ENCODE measurements around the gene EEPD1. TPM values are rescaled to one million over a fixed set of nuclear protein-coding genes. Genes with fewer than 3 reads are reported as not detected.
A peak's percentile ranks its signal among the peaks of the same experiment; 100 is the strongest.
"Not testable (repeated sequence)": the region's sequence is repeated elsewhere in the genome, so short reads cannot be mapped to it uniquely, and the experiment has no call there.

EEPD1 gene
- total RNA-seq, result 10 to 100 TPM; 19.0 to 34.2 (median 20.8) TPM

- intact Hi-C loops (cut with DNase I; ENCODE audit: low total_unique reads), result no loop called here
- 0 to 1% methylated on average over 38 to 79 of the region's 88 CpGs for WGBS, 2 donors
- peak within 1 kb of the TSS; percentile 82 for H3K4me3 ChIP-seq (ENCODE audit: low read depth, poor library complexity, severe bottlenecking)
- DNase-seq (ENCODE audit: low spot score in 2 of 2), result peak; percentile 100
- TF ChIP-seq POLR2A (IDR thresholded peaks at IDR 0.05), result no peak
- no peak for TF ChIP-seq CTCF (IDR thresholded peaks at IDR 0.05)
Observed at GRCh38 chr7:36152756-36153570, at the start of gene EEPD1. Gene EEPD1, plus strand, starts transcription at chr7:36153254. Its CDS starts 1,071 bp downstream, at chr7:36154325.

- intact Hi-C loops (cut with DNase I; ENCODE audit: low total_unique reads), result no loop called here
- DNase-seq (ENCODE audit: low spot score in 2 of 2), result no peak
- H3K4me3 ChIP-seq (ENCODE audit: low read depth, poor library complexity, severe bottlenecking), result no peak overlapping the region
- TF ChIP-seq CTCF (IDR thresholded peaks at IDR 0.05) (no peak), POLR2A (IDR thresholded peaks at IDR 0.05) (no peak)
- 73 to 77% methylated on average over 3 of the region's 3 CpGs for WGBS, 2 donors
Observed at GRCh38 chr7:36103837-36104561, 49.1 kb upstream of the EEPD1 start.

- DNase-seq (ENCODE audit: low spot score in 2 of 2); intact Hi-C loops (cut with DNase I; ENCODE audit: low total_unique reads); H3K4me3 ChIP-seq (ENCODE audit: low read depth, poor library complexity, severe bottlenecking): not testable (repeated sequence)
- WGBS, 2 donors, result 89 to 92% methylated on average over 5 to 8 of the region's 8 CpGs
Observed at GRCh38 chr7:36106972-36107908, 45.8 kb upstream of the EEPD1 start.

GRCh38 chr7:36107926-36108631 lies 45.0 kb upstream of the EEPD1 start:
- no peak for DNase-seq (ENCODE audit: low spot score in 2 of 2)

GRCh38 chr7:36109013-36109627 lies 43.9 kb upstream of the EEPD1 start:
- intact Hi-C loops (cut with DNase I; ENCODE audit: low total_unique reads), result no loop called here
- no peak overlapping the region for H3K4me3 ChIP-seq (ENCODE audit: low read depth, poor library complexity, severe bottlenecking)
- whole genome bisulfite sequencing, 2 donors, result 71 to 79% methylated on average over 5 to 6 of the region's 6 CpGs
- TF ChIP-seq POLR2A (IDR thresholded peaks at IDR 0.05) (no peak), CTCF (IDR thresholded peaks at IDR 0.05) (no peak)
- no peak for DNase-seq (ENCODE audit: low spot score in 2 of 2)

More at GRCh38 chr7:36107926-36108631, 45.0 kb upstream of the EEPD1 start:
- 62 to 93% methylated on average over 4 of the region's 4 CpGs for WGBS, 2 donors
- no peak for TF ChIP-seq CTCF (IDR thresholded peaks at IDR 0.05)
- TF ChIP-seq POLR2A (IDR thresholded peaks at IDR 0.05), result no peak
- no peak overlapping the region for H3K4me3 ChIP-seq (ENCODE audit: low read depth, poor library complexity, severe bottlenecking)
- intact Hi-C loops (cut with DNase I; ENCODE audit: low total_unique reads), result no loop called here
